Thoracic aorta (tissue), 2 donors: ENCODE measurements around the gene NRG2. TPM values are rescaled to one million over a fixed set of nuclear protein-coding genes. Genes with fewer than 3 reads are reported as not detected.

Source experiments
- ATAC-seq: fragments of 150-250 bp; one replicate; pipeline ENCODE4 v1.8.0; 2017; ENCODE audit warnings: low read depth; ENCODE audit not compliant: insufficient number of reproducible peaks, low FRiP score
- DNase-seq: peaks from one replicate; pipeline ENCODE4 v3.0.0-alpha.2; 2020; ENCODE audit warnings: low spot score
- H3K27ac ChIP-seq, 2 donors: fragments of 200-600 bp; sonication (generic); 1 replicate in 1 of 2; 2 replicates in 1 of 2; pipeline ENCODE4 v1.5.1; 2016; ENCODE audit warnings: mild to moderate bottlenecking in 2 of 2, moderate library complexity in 2 of 2
- H3K27me3 ChIP-seq: fragments of 200-600 bp; sonication (generic); replicated peaks from 2 replicates; pipeline ENCODE4 v1.6.0; 2016; ENCODE audit warnings: mild to moderate bottlenecking; ENCODE audit not compliant: insufficient read depth
- H3K36me3 ChIP-seq: fragments of 200-600 bp; sonication (generic); one replicate; pipeline ENCODE4 v1.5.1; 2016
- H3K4me1 ChIP-seq, 2 donors: fragments of 200-600 bp; sonication (generic); 1 replicate in 1 of 2; 2 replicates in 1 of 2; pipeline versions ENCODE4 v1.5.1 to v1.6.0; 2016; ENCODE audit warnings: low read depth in 2 of 2, mild to moderate bottlenecking in 1 of 2; ENCODE audit not compliant: control insufficient read depth in 1 of 2
- H3K4me3 ChIP-seq: fragments of 200-600 bp; sonication (generic); 2 replicates; pipeline ENCODE4 v1.5.1; 2016; ENCODE audit warnings: mild to moderate bottlenecking
- H3K9me3 ChIP-seq: fragments of 200-600 bp; sonication (generic); 2 replicates; pipeline ENCODE4 v1.5.1; 2016
- total RNA-seq, 2 donors: library from RNA; depleted of rRNA; stranded (reverse); fragments of >200 nt; gene quantifications; one replicate each; pipeline versions ENCODE4 v1.1.0 to v1.2.3, GENCODE V29; 2016
- TF ChIP-seq, protein P1 (sequence below): fragments of 200-600 bp; sonication (generic); IDR thresholded peaks from one replicate; pipeline ENCODE4 v1.5.1; 2019; ENCODE audit warnings: antibody characterized with exemption

The NRG2 gene
- total RNA-seq, 2 donors from 2014 or later, result 2.3 to 6.9 TPM

DNA sequence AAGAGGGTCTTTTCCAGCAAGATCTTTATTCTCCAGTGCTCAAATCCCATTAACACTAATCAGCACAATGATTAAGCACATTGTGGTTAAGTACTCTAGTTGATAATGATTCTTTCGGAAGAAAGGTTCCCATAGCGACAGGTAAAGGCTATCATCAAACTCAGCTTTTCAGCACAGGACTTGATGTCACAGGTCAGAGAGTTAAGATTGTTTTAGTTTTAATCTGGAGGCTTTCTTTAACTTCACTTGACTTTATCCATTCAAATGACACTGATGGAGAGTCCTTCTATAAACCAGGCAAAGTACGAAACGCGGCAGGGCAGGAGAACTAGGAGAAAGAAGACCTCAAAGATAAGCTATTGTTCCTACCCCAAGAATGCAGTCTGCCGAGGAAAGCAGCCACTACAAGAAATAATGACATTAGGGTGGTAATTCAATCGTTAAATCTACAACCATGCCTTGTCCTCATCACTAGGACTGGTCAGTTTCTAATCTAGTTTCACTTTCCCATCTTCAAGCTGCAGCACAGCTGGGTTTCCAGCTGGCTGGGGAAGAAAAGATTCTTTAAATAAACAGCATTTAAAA lies 4.6 kb downstream of the NRG2 start:
- no peaks in the 10 kb centered on the region for H3K27me3 ChIP-seq
- peak overlapping the region in 1 of 2 donors; percentile 22 for H3K27ac ChIP-seq
- H3K4me1 ChIP-seq, result peaks cover 17 to 39% of the 10 kb centered on the region in 2 donors

GRCh38 chr5:140037012-140037411 lies 6.1 kb downstream of the NRG2 start:
- TF ChIP-seq, protein P1, sequence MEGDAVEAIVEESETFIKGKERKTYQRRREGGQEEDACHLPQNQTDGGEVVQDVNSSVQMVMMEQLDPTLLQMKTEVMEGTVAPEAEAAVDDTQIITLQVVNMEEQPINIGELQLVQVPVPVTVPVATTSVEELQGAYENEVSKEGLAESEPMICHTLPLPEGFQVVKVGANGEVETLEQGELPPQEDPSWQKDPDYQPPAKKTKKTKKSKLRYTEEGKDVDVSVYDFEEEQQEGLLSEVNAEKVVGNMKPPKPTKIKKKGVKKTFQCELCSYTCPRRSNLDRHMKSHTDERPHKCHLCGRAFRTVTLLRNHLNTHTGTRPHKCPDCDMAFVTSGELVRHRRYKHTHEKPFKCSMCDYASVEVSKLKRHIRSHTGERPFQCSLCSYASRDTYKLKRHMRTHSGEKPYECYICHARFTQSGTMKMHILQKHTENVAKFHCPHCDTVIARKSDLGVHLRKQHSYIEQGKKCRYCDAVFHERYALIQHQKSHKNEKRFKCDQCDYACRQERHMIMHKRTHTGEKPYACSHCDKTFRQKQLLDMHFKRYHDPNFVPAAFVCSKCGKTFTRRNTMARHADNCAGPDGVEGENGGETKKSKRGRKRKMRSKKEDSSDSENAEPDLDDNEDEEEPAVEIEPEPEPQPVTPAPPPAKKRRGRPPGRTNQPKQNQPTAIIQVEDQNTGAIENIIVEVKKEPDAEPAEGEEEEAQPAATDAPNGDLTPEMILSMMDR, result no peak
- Histone ChIP-seq H3K9me3 (no peaks in the 10 kb centered on the region), H3K4me3 (no peak overlapping the region), H3K36me3 (no peaks in the 10 kb centered on the region), H3K27ac (no peak overlapping the region), H3K4me1 (peaks cover 17 to 33% of the 10 kb centered on the region in 2 donors), H3K27me3 (no peaks in the 10 kb centered on the region)
- ATAC-seq, result no peak
- no peak for DNase-seq

More for the DNA sequence above, 4.6 kb downstream of the NRG2 start:
- H3K9me3 ChIP-seq, result no peaks in the 10 kb centered on the region
- no peak for DNase-seq
- peak overlapping the region; percentile 69 for H3K4me3 ChIP-seq
- no peak for ATAC-seq
- TF ChIP-seq, protein P1, result no peak
- H3K36me3 ChIP-seq, result no peaks in the 10 kb centered on the region

- TF ChIP-seq, protein P1, result no peak
- Histone ChIP-seq H3K27me3 (no peaks in the 10 kb centered on the region), H3K36me3 (no peaks in the 10 kb centered on the region), H3K4me3 (no peak overlapping the region), H3K9me3 (no peaks in the 10 kb centered on the region), H3K4me1 (peaks cover 12 to 24% of the 10 kb centered on the region in 2 donors), H3K27ac (no peak overlapping the region)
- DNase-seq (no peak), ATAC-seq (no peak)
Measured at GRCh38 chr5:140035881-140036280, 7.2 kb downstream of the NRG2 start.

DNA sequence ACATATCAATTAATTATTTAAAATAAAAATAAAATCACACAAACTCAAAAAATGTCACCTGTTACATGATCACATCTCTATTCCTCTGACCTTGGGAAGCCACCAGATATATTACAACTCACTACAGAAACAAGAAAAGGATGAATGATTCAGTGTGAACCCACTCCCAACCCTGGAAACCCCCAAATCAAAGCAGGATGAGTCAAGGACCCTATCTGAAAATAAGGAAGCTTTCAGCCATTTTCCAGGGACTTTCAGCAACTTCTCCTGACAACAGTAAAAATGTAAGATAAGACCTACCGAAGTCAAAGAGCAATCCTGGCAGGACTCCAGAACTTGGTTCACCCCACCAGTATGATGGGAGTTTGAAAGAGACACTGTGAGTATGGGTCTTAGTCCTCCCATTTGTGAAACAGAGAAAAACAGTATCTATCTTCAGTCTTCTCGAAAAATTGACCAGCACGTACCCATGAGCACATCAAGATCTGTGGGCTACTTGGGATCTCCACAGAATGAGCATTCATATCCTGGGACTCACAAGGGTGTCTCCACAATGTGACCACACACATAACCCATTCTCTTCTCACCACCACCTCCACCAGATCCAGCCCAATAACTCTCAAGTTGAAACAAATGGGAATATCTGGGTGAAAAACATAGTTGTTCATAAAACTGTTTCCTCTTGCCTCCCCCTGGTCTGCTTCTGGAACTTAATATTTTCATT lies 9.9 kb downstream of the NRG2 start:
- no peaks in the 10 kb centered on the region for H3K36me3 ChIP-seq
- H3K4me1 ChIP-seq, result peaks cover 0 to 2% of the 10 kb centered on the region in 2 donors
- H3K4me3 ChIP-seq, result no peak overlapping the region
- H3K27me3 ChIP-seq, result no peaks in the 10 kb centered on the region
- TF ChIP-seq, protein P1, result no peak
- DNase-seq (no peak), ATAC-seq (no peak)
- no peaks in the 10 kb centered on the region for H3K9me3 ChIP-seq
- no peak overlapping the region for H3K27ac ChIP-seq

- Histone ChIP-seq H3K27ac (no peak overlapping the region), H3K9me3 (no peaks in the 10 kb centered on the region), H3K27me3 (no peaks in the 10 kb centered on the region), H3K4me3 (no peak overlapping the region), H3K4me1 (no peaks in the 10 kb centered on the region), H3K36me3 (no peaks in the 10 kb centered on the region)
- no peak for DNase-seq
- TF ChIP-seq, protein P1, result no peak
- no peak for ATAC-seq
Measured at GRCh38 chr5:140032296-140032695, 10.8 kb downstream of the NRG2 start.
